GM12875 (cell line): Measurements from ENCODE around the gene KLHDC9.

ENCODE experiments used
- H3K4me3 ChIP-seq: one replicate; pipeline ENCODE4 v1.5.1; 2011; ENCODE audit warnings: low read depth, low read length, control low read depth
- CTCF ChIP-seq: IDR thresholded peaks from 2 replicates; pipeline ENCODE4 v1.5.1; 2011; ENCODE audit warnings: low read depth, mild to moderate bottlenecking, control low read depth, inconsistent platforms, low read length, moderate library complexity, borderline replicate concordance; ENCODE audit not compliant: insufficient read depth

The KLHDC9 gene

GRCh38 chr1:161121834-161122233, 23.7 kb downstream of the KLHDC9 start:
- no peak for TF ChIP-seq CTCF
- no peak overlapping the region for H3K4me3 ChIP-seq

- no peak for TF ChIP-seq CTCF
- H3K4me3 ChIP-seq = no peak overlapping the region
Observed at GRCh38 chr1:161122967-161123366, 24.8 kb downstream of the KLHDC9 start.

GRCh38 chr1:161127649-161128048, 29.5 kb downstream of the KLHDC9 start:
- no peak for TF ChIP-seq CTCF
- H3K4me3 ChIP-seq = no peak overlapping the region

GRCh38 chr1:161128591-161129420, 30.6 kb downstream of the KLHDC9 start:
- no peak overlapping the region for H3K4me3 ChIP-seq
- no peak for TF ChIP-seq CTCF

- no peak for TF ChIP-seq CTCF
- no peak overlapping the region for H3K4me3 ChIP-seq
Observed at GRCh38 chr1:161130266-161130665, 32.1 kb downstream of the KLHDC9 start.

- TF ChIP-seq CTCF = no peak
Observed at GRCh38 chr1:161131523-161132409, 33.6 kb downstream of the KLHDC9 start.

More at GRCh38 chr1:161131523-161132409, 33.6 kb downstream of the KLHDC9 start:
- peak overlapping the region; percentile 92 for H3K4me3 ChIP-seq
